GM12891 (cell line): ENCODE measurements around the gene ZNF182.

Experiments used
- POLR2A ChIP-seq: IDR thresholded peaks from 2 replicates; pipeline ENCODE4 v1.6.1; 2011; ENCODE audit warnings: low read depth, low read length, control low read depth
- POLR2AphosphoS5 ChIP-seq: IDR thresholded peaks from 2 replicates; pipeline ENCODE4 v1.6.1; 2011; ENCODE audit warnings: low read depth, low read length, control low read depth

- TF ChIP-seq POLR2A, result no peak
- no peak for TF ChIP-seq POLR2AphosphoS5
Measured at GRCh38 chrX:48035891-48036290, 32.1 kb upstream of the ZNF182 start.
